GM12892 (cell line): ENCODE results near the gene SLC28A3.

Experiments
- POLR2A ChIP-seq: IDR thresholded peaks from 2 replicates; pipeline ENCODE4 v1.6.1; 2011; ENCODE audit warnings: low read depth, low read length, control low read depth
- POLR2AphosphoS5 ChIP-seq: IDR thresholded peaks from 2 replicates; pipeline ENCODE4 v1.6.1; 2011; ENCODE audit warnings: low read depth, low read length, control low read depth

DNA sequence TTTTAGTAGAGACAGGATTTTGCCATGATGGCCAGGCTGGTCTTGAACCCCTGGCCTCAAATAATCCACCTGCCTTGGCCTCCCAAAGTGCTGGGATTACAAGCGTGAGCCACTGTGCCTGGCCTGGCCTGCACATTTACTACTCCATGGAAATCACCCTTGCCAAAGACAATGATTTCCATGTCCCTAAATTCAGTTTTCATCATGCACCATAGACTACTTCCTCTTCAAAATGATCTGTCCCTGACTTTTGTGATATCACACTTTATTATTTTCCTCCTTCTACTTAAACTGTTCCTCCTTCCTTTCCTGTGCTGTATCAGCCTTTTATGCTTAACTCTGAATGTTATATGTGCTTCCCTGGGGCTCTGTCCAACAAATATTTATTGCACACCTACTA lies 20.3 kb downstream of the SLC28A3 start:
- TF ChIP-seq POLR2A: no peak
- no peak for TF ChIP-seq POLR2AphosphoS5
